Stimulated activated CD8-positive, alpha-beta memory T cell treated with anti-CD3 and anti-CD28 coated beads, Interleukin-2, amount 100 ng/mL, for 48 hours (primary cell): ENCODE measurements around the gene OR52D1.
A peak's percentile ranks its signal among the peaks of the same experiment; 100 is the strongest.

ENCODE experiments used
- DNase-seq, 2 donors: peaks; one replicate each; pipeline ENCODE4 v3.0.0-alpha.2; 2020; ENCODE audit warnings: low read depth in 2 of 2

The OR52D1 gene

DNA sequence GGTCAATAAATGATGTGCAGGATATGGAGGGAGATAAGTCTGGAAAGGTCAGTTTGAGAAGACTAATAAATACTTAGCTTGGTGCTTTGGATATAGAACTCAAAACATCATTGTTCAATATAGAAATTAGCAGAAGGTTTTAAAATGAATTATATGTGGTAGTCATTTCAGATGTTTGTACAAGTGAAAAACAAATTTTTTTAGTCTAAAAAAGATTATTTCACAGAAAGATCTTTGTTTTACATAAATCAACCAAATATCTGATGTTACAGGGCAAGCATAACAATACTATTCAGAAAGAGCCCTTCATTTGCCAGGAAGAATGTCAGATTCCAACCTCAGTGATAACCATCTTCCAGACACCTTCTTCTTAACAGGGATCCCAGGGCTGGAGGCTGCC is at the start of gene OR52D1:
Gene OR52D1, plus strand, starts transcription at position 301 of the 400 bp plus-strand sequence. Its CDS starts 22 bp downstream, at position 323.
- DNase-seq = no peak

DNA sequence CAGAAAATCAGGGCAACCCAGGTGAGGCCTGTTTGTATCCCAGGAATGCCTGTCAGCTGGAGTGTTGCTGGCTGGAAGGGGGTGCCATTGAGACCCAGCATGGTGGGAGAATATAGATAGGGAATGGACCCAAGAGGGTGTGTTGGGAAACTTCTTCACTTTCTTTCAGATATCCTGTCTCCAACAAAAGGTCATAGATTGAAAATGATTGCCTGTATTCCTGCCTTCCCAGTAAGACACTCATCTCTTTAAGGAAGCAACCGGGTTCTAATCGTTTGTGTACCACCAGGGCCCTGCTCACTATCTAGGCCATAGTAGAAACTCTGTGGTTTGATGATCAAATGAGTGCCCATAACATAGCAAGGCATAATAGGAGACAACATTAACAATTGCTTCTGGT is 47.1 kb upstream of the OR52D1 start, which contains the start of gene OR51I1:
Gene OR51I1, minus strand, starts transcription at position 101 of the 400 bp plus-strand sequence. Its CDS starts 0 bp downstream, at position 101.
- DNase-seq = no peak

DNA sequence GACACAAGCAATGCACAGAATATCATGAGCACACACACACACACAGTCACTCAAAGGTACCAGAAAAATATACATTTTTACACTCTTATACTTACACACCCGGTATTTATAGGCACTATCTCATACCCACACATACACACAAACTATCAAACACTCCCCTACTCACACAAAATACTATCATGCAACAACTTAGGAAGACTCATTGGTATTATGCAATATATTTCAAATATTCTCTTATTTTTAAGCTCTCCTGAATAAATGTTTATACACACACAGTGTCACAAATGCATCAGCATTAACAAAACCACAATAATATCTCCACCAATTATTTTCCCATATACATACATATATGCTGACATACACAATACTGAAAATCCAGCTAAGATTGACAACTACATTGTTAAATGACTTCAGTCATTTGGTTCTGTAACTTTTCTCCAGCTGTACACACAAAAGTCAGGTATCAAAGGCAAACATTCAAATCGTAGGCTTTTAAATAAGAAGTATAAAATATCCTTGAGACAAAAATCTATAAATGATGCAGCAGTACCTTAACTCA is 44.6 kb upstream of the OR52D1 start:
- DNase-seq = no peak

DNA sequence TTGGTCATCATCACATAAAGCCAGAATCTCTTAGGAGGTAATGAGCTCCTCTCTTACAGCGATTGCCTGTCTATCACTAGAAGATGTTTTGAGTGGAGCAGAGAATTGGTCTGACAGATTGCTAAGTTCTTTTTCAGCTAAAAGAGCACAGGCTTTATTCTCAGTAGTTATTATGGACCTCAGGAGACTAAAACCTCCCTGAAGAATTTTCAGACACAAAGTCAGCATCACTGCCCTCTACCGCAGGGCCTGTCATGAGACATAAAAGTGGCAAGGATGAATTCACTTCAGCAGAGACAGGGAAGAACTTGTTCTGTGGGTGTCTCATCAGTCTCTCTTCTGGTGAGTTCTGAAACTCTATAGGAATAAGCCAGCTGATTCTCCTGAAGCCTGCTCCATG is 39.5 kb upstream of the OR52D1 start, which contains the start of gene OR51I2:
Gene OR51I2, plus strand, starts transcription at position 301 of the 400 bp plus-strand sequence. CDS start 4,166 bp downstream, outside the sequence.
- DNase-seq = no peak

DNA sequence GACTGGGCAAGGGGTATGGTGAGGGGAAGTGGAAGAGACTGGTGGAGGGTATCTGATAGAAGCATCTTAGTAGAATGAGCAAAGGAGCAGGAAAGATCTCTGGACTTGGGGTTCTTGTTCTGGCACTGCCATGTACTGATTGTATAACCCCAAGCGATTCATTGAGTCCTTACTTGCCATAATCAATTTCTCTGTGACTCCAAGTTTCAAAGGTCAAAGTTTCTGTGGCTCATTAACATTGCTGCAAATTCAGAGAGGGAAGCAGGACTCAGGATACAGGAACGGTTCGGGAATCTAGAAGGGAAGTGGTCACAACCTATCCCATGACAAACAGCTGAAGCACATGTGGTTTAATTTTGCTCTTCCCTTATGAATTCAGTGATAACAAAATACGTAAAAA is 39.1 kb upstream of the OR52D1 start:
- no peak for DNase-seq

DNA sequence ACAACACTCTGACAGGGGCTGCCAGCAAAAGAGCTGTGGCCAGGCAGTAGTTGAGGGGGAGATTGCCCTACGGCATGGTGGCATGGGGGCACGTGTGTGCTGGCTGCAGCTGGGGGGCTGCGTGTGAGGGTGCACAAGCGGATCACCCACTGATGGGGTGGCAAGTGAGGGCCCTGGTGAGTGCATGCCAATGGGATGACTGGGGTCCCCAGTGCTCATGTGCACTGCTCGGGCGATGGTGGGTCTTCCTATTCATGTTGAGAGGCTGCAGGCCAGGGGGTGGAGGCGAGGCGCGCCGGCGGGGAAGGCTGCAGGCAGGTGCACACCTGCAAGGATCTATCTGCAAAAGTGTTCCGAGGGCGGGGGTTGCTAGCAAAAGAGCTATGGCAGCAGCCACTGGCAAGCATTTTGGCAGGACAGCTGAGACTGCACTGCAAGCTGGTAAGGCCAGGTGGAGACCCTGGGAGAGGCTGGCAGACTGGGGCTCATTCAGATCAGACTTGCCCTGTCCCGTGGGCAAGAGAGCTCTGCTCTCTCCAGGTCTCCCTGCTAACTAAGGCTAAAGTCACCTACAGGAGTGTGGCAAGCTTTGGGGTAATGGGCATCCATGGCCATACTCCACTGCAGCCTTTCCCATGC is 27.4 kb upstream of the OR52D1 start:
- DNase-seq = no peak

DNA sequence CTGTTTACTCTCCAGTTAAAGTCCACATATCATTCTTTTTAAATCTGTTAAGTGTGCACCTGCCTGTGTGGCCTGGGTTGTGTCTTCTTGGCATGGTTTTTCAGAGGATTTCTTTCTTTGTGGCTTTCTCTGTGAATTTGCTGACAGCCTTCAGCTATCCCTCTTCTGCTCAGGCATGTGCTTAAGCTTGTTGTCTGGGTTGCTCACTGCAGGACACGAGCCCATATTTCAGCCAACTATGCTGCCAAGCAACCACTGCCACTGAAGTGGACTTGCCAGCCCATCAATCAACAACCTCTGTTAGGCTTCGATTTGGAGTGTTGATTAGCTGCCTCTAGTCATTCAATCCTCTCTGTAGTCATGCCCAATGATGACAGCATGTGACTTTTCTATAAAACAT is 21.0 kb upstream of the OR52D1 start:
- DNase-seq = no peak

DNA sequence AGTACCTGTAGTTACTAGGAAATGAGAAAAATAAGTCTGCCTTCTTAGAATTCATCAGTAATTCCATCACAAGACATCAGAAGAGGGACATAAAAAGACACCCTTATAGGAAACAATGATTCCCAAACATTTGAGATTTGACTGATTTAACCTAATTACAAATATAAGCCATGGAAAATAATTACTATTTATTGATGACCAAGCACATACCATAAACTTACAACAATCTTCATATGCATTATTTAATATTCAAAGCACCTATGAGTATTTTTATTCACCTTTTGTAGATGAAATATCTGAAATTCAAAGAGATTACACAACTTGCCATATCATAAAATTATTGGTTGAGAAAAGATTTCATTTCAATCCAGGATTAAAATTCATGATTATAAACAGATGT is 14.6 kb upstream of the OR52D1 start:
- DNase-seq = no peak

DNA sequence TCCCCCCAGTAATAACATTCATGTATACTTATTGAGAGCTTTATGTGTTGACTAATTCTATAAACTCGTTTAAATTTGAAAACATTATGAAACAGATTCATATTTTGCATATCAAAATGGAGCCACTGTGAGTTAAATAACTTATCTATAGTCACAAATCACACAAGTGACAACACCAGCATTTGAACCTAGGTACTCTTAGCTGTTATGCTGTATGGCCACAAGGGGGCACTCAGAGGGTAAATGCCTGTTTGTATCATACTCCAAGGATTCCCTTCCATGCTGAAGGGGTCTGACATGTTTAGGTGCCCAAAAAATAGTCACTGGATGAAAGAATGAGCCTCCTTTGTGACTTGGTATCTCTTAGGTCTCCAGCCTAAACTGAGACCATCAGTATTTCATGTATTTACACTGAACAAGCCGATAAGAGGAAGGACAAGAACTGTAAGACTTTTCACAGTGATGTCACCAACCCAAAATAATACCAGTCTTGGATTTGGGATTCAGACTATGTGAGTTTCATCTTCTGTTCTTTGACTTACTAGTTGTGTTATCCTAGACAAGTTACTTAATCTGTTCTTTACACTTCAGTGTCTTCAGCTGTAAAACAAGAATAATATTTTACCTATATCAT is 12.2 kb upstream of the OR52D1 start:
- DNase-seq = peak in 1 of 2 donors; percentile 3

DNA sequence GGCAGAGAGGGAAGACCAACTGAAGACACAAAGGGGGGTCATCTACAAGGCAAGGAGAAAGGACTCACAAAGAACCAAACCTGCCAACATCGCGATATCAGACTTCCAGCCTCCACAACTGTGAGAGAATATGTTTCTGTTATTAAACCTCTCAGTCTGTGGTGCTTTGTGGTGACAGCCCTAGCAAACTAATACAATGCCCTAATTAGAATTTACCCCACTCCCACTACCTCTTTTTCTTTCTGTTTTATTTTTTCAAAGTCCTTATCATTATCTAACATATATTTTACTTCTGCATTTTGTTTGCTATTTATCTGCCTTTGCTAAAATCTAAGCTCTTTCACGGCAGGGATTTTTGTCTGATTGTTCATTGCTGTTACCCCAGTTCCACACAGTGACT is 2.5 kb upstream of the OR52D1 start:
- DNase-seq = no peak

DNA sequence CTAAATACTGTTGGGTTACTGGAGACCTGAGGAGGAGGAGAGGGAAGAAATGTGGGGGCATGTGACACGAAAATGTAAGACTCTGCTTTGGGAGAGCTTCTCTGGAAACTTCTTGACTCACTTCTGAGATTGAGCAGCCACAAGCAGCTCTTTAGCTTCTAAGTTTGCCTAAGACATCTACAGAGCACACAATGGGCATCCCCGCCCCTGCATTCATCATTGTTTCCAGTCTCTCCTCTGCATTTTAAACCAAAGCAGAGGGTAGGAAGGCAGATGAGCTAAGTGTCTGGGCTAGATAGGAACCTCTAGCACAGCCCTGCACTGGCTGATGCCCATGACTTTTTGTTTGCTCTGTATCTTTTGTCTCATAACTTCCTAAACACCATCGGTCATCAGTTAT is 2.1 kb upstream of the OR52D1 start:
- peak in 1 of 2 donors; percentile 4 for DNase-seq

DNA sequence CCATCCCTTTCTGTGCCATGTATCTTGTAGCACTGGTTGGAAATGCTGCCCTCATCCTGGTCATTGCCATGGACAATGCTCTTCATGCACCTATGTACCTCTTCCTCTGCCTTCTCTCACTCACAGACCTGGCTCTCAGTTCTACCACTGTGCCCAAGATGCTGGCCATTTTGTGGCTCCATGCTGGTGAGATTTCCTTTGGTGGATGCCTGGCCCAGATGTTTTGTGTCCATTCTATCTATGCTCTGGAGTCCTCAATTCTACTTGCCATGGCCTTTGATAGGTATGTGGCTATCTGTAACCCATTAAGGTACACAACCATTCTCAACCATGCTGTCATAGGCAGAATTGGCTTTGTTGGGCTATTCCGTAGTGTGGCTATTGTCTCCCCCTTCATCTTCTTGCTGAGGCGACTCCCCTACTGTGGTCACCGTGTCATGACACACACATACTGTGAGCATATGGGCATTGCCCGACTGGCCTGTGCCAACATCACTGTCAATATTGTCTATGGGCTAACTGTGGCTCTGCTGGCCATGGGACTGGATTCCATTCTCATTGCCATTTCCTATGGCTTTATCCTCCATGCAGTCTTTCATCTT is 414 bp downstream of the OR52D1 start:
- no peak for DNase-seq

DNA sequence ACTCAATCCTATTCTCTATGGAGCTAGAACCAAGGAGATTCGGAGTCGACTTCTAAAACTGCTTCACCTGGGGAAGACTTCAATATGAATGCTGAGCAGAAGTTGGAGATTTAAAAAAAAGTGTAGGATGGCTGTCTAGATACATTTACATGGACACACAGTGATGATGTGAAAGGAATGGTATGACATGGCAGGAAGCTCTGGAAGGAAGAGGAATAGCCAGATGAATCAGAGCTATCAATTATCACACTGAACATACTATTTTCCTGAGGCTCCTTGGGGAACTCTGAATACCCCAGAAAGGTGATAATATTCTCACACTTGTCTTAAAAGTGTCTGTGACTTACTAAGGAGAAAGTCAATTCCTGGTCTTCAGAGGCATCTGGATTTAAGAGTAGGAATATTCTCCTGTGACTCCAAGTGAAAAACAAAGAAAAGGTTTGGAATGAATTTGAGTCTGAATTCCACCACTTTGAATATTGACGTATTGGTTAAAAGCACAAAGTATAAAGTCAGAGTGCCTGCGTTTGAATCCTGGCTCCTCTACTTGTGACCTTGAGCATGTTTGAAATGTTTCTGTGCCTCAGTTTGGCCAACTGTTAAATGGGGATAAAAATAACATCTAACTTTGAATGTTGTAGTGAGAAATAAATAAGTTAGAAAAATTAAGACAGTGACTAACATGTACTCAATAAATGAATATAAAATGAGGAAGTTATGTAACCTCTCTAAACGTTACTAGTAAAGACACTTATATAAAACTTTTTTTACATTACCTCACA is 1.3 kb downstream of the OR52D1 start:
- DNase-seq = no peak

DNA sequence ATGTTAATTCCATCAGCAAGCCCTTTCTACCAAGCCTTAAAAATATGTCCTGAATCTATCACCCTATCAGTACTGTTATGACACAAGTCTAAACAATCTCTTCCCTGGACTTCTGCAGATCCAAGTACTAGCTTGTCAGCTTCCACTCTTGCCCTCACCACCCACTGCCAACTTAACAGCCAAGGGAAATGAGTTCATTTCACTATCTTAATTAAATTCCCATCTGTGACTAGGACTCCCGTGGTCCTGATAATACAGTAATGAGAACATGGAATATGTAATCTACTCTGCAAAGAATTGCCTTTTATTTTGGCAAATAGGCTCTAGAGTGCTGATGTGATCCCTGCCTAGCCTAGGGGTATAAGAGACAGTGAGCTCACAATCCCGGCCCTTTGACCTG is 11.2 kb downstream of the OR52D1 start:
- no peak for DNase-seq

DNA sequence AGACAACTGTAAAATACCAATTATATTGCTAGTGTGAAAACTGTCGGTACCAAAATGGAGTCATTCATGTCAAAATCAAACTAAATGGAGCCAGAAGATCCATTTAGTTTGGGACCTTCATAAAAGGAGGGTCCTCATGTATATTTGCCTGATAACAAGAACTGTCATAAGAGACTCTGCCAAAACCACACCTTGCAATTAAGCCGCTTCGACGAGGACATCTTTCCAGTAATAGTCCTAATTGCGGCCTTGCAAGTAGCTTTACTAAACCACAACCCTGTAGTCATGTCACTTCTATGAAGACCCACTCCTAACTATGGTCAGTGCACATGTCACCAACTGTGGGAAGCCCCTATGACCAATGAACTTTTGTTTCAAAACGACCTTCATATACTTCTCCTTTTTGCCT is 11.9 kb downstream of the OR52D1 start:
- no peak for DNase-seq

DNA sequence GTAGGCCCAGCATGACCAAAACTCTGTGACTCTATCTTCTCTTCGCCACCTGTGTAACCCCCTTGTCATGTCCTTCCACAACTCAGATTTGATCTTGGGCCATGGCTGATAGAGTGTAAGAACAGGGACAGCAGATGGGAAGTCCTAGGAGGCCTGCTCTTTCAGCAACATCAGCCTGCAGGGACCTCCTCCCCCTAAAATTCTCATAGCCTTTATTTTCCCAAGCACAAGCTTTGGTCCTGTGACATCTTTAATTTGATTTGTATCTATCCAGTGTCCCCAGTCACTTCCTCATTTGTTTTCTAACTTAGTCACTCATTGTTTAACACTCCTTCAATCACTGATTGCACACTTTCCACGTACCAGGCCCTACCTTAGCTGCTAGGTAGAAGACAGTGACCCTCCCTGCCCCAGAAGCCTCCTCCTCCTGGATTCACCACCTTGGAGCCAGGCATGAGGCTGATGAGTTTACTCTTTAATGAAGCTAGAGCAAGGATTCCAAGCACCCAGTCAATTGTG is 16.0 kb downstream of the OR52D1 start:
- DNase-seq = no peak

DNA sequence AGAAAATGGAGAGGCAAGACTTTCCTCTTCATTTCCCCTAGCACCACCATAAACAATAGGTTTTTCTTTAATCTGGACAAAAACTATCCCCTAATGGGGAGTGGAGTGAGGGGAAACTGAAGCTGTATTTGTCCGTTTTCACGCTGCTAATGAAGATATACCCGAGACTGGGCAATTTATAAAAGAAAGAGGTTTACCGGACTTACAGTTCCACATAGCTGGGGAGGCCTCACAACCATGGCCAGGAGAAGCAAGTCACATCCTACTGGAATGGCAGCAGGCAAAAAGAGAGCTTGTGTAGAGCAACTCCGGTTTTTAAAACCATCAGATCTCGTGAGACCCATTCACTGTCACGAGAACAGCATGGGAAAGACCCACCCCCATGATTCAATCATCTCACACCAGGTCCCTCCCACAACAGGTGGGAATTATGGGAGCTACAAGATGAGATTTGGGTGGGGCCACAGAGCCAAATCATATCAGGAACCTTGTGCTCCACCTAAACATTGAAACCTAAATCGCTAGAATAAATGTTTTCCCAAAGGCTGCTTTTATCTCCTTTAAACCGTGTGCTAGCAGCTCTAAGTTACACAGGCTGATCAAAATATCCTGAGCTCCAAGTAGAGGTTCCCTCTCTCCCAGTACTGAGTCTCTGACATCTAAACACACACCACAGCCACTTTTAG is 17.0 kb downstream of the OR52D1 start:
- DNase-seq = no peak

DNA sequence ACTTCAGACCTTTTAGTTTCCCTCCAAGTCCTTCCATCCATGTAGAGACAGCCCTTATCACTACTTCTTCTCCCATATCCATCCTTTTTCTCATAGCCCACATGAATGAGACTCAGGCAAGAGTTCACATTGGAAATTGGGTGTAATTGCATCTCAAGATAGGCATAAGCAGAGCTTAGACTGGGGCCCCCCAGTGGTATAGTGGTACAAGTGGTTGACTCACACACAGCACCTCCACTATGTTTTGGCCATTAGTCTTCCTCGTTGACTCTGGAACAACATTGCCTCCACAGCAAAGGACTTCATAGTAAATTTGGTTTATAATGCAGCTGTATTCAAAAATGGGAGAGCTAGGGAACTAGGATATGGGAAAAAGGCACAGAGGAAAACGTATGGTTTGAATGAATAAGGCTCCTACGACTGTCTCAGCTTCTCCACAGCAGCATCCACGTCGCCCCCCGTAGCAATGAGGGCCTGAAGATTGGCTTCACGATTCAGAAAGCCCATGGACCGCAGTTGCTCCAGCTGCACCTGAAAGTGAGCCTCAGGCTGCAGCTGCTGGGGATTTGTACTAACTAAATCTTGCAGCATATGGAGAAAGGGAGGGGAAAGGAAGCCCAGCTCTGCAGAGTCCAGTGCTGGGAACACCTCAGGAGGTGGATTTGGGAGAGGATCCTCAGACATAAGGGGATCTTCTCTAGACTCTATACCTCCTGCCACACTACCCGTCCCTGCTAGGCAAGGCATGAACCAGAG is 18.9 kb downstream of the OR52D1 start:
- no peak for DNase-seq

DNA sequence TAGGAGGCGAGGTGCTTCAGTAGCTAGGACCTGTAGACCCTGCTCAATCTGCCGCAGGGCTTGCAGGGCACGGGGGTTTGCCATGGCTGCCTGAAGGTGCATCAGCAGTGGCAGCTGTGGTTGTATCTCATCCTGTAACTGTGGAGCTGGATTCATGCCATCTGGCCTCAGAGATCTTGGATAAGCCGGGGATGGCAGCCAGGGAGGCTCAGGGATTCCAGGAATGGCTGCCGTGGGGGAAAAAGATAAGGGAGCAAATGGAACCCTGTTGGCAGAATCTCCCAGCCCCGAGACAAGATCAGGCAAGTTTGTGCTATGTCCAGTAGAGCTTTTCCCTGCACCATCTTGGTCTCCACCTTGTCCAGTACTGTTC is 19.4 kb downstream of the OR52D1 start:
- no peak for DNase-seq

DNA sequence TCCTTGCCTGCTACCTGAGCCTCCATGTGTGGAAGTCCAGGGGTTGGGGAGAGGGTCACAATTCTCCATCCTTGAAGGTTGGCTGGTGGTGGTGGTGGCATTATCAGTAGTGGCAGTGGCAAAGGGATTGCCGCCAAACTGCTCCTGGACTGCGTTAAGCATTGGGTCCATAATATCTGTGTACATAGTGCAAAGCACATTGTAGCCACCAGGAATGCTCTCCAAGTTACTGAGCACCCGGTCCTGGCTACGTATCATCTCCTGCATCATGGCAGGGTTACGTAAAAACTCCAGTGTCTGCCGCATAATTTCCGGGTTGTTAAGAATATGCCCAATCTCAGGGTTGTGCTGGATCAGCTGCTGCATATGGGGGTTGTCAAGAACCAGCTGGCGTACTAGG is 20.1 kb downstream of the OR52D1 start:
- DNase-seq = no peak
